T-helper 1 cell (primary cell): Measurements from ENCODE around the gene PXT1.

Experiments used
- DNase-seq, 5 donors: peaks; one replicate each; pipeline ENCODE4 v3.0.0-alpha.2; 2012 to 2020

Gene PXT1

DNA sequence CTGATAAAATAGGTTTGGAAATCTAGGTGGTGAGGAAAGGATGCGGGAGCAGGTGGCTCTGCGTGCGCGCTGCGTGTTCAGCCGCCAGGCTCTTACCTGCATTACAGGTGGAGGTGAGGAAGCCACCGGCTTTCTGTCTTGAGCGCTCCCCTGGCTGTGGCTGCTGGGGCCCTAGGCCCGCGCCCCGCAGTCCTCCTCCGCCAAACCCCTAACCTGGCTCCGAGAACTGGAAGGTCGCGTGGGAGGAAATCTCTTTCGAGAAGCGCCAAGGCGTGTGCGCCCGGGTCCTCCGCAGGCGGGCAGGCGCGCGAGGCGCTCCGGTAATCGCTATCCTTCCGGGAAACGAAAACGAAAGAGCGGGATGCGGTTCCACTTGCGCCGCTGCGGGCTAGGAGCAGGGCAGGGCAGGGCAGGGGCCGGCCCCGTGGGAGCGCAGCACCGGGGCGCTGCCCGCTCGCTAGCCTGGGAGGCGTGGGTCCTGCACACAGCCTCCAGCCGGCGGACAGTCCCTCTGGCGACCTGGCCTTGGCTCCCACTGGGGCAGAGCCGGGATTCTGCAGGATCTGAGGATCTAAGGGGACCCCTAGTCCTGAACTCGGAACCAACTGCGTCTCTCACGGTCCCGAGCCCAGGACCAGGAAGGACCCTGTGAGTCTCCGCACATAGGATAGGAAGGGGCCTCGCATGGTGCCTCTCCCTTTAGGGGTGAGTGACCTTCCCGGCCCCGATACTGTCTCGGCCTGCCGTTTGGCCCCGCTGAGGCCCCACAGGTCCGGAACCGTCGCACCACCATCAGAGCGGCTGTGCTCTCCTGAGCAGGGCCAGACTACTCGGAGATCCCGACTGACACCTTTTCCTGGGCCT lies 55.0 kb downstream of the PXT1 start, which contains the start of gene ETV7:
Gene ETV7, minus strand, starts transcription at position 230 of the 864 bp plus-strand sequence. Its CDS starts 128 bp downstream, at position 102.
- DNase-seq, result peak in 3 of 5 donors; percentile 17 to 69 (median 24)

DNA sequence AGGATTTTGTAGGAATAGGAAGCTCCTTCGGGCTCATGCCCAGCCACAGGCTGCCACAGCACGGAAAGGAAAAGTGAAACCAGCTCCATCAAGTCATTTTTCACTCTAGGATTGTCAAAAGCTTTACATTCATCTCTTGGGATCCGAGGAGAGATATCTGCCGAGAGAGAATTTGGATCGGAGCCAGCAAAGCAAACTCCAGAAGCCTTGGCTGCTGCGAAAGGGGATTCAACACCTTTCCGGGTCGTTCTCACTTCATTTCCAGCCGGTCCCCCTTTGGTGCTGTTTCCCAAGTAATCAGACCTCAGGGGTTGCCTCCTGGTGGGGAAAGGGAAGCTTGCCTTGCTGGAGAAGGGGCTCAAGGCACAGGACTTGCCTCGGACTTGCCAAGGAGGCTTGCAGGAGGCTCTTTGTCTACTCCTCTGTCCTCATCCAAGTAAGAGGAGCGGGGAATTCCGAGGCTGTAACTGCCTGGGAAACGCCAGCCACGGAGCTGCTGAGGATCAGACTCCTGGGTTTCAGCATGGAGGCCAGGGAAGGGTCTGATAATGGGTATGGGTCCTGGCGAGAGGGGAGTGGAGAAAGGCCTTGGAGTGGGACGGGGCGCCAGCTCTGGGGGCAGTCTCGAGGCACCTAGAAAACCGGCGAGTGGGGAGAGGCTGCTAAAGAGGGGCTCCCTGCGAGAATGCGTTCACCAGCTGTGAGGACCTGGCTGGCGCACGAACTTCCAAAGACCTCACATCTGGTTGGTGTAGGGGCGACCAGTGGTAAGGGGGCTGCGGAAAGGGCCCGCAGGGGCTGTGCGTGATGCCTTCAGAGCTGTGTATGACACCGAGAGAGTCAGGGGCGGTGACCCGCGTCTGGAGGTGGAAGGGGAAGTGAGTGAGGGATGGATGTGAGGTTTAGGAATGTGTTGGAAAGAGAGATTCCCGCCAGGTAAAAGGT lies 55.9 kb downstream of the PXT1 start:
- DNase-seq, result peak in 2 of 5 donors; percentile 3 to 19

DNA sequence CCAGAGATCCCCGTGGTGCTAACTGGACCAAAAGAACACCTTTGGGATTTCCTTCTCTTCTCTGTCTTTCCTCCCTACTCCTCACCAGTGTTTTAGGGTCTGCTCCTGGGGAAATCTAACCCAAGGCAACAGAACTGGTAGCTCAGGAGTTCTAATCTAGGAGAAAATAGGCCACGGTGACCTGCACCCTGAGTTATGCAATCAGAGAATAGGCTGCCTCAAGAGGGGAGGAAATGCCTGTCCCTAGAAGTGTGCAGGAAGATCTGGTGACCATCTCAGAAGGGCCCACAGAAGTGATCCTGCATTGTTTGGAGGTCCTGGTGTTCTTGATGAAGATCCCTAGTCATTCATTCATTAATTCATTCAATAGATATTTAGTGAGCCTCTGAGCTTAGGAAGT lies 58.6 kb downstream of the PXT1 start:
- no peak for DNase-seq

GRCh38 chr6:36383606-36384005 lies 59.0 kb downstream of the PXT1 start:
- DNase-seq, result peak in 1 of 5 donors; percentile 54

GRCh38 chr6:36382976-36383375 lies 59.7 kb downstream of the PXT1 start:
- DNase-seq, result no peak

- DNase-seq, result no peak
These were observed 60.9 kb downstream of the PXT1 start for GRCh38 chr6:36381502-36382389.

- DNase-seq, result no peak
These were observed 62.5 kb downstream of the PXT1 start for GRCh38 chr6:36380166-36380565.

- DNase-seq, result no peak
These were observed 63.7 kb downstream of the PXT1 start for GRCh38 chr6:36378936-36379335.

DNA sequence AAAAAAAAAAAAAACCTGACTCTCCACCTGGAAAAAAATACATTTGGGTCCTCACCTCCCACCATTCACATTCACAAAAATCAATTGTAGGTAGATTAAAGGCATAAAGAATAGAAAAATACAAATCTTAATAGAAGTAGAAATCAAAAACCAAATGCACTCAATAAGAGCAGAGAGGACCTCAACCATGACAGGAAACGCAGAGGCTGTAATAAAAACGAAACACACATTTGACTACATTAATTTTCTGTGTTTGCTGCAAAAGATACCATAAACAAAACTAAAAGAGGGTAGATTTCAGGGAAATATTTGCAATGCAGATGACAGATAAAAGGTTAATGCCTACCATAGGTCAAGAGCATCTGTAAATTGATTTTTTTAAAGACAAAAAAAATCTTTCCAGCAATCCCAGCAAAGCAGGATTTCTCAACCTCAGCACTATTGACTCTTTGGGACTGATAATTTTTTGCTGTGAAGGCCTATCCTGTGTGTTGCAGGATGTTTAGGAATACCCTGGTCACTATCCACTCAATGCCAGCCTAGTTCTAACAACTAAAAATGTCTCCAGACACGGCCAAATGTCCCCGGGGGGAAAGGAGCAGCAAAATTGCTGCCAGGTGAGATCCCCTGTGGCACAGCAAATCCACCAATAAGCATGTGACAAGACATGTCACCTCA lies 64.3 kb downstream of the PXT1 start:
- DNase-seq, result peak in 1 of 5 donors; percentile 22

DNA sequence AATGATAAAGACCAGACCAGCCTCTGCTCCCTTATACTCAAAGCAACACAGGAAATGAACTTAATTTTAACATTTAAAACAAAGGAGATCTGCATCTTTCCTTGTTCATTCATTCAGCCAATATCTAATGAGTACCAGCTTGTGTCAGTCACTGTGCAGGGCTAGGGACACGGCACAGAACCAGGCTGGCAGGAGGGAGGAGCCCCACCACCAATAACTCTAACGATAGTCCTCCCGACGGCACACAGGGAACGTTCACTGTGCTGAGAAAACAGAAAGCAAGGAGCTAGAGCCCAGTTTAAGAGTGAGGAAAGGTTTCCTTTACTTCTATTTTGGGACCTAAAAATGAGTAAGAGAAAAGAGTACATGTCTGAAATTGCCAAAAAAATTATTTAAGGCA lies 65.1 kb downstream of the PXT1 start:
- DNase-seq, result no peak

DNA sequence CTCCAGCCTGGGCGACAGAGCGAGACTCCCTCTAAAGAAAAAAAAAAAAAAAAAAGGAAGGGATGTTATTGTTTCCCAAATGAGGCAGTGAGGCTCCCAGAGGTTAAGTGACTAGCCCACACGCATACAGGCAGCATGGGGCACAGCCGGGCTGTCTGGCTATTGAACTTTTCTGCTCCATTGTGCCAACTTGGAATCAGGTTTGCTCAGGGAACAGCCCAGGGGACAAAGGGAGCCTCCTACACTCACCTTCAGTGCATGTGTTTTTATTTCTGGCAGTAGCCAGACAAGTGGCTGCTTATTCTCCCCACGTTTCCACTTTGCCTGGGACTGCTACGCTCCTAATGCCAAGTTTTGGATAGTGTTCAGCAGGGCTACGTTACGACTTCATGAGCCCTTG lies 65.9 kb downstream of the PXT1 start:
- DNase-seq, result no peak

DNA sequence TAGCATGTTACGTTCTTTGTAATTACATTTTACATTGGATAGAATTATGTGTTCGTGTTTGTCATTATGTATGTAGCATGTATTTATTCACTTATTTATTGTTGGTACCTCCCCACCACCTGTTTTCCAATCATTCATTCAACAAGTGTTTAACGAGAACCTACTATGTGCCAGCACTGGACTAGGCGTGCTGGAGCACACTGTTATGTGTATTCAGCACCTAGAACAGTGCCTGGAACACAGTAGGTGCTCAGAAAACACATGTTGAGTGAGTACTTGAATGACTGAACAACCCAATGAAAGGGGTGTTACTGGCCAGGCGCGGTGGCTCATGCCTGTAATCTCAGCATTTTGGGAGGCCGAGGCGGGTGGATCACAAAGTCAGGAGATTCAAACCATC lies 66.5 kb downstream of the PXT1 start:
- no peak for DNase-seq

DNA sequence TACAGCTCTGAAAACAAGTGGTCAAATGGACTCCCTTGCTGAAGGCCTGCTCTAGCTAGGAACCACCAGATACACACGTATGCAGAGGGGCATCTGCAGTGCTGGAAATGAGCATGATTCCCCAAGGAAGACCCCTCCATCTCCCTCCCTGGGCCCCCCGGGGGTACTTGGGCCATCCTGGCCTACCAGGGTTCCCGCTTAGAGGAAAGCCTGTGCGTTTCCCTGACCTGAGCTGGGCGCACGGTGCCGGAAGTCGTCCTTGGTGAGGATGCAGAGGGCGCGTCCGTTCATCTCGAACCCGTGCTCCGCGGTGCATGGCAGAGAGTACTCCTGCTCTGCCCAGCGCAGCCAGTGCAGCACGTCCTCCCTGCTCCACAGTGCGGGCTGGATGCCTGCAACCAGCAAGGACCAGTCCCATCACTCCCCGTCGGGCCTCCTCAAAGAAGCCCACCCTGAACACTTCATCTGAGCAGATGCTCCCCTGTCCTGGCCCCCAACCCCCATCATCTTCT lies 67.0 kb downstream of the PXT1 start:
- DNase-seq, result no peak

DNA sequence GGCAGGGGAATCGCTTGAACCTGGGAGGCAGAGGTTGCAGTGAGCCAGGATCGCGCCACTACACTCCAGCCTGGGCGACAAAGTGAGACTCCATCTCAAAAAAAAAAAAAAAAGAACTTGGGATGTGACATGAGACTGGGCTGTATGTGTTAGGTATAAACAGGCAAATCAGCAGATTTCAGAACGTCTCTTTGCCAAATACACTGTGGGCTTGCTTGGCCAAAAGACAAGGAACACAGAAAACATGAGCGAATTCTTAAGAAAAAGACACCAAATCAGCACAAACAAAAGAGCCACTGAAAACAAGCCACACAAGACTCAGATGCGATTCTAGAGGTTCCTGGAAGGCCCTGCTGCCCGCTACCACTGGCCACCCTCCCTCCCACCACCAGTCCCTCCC lies 67.7 kb downstream of the PXT1 start:
- DNase-seq, result no peak

DNA sequence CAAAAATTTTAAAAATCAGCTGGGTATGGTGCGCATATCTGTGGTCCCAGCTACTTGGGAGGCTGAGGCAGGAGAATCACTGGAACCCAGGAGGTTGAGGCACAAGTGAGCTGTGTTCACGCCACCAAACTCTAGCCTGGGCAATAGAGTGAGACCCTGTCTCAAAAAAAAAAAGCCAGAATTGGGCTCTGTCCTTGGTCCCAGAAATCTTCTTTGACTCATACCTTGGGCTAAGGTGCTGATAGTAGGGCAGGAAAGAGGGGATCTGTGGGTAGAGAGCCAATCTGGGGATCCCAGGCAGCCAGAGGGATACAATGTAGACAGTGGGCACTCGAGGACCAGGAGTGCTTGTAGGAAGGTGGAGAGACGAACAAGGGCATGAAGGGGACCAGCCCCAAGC lies 68.5 kb downstream of the PXT1 start:
- DNase-seq, result no peak

DNA sequence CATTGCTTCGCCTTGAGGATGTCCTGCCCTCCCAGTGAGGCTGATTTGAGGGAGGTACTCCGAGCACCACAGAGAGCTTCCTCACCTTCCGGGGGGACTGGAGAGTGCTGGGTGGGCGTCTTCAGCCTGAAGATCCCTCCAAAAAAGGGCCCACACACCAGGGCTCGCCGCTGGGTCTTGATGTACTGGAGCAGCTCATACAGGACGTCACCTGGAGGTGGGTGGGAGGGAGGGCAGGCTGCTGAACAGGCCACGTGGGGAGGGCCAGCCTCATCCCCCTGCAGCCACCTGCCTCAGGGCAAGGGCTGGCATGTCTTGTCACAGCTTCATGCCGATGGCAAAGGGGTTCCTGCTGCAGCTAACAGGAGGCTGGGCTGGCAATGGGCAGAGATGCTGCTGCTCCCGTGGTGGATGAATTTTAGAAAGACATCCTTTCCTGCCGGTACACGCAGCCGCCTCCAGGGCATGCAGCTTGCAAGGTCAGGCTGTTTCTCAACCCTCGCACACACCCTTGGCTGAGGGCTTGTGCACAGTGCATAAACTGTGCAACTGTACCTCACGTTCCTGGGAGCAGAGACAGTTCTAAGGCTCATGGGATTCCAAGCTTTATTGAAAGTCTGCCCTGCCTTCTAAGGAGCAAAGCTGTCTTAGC lies 69.2 kb downstream of the PXT1 start:
- no peak for DNase-seq

- DNase-seq, result no peak
These were observed 70.6 kb downstream of the PXT1 start for GRCh38 chr6:36372088-36372487.

DNA sequence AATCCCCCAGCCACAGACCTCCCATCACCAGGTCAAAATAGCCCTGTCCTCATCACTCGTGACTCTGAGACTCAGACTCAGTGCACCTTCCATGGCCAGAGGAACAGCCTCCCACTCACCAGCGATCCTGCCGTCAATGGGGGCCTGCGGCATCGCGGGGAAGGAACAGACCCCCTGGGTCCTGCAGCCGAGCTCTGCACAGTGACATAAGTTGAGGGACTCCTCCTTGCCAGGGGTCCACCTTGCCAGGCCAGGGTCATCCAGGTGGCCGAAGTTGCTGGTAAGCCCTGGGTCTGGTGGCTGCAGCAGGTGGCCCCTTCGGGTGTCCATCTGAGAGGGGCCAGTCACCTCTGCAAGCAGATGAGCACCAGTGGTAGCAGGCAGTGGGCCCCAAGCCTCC lies 71.4 kb downstream of the PXT1 start:
- no peak for DNase-seq

GRCh38 chr6:36370638-36371037 lies 72.0 kb downstream of the PXT1 start:
- no peak for DNase-seq

DNA sequence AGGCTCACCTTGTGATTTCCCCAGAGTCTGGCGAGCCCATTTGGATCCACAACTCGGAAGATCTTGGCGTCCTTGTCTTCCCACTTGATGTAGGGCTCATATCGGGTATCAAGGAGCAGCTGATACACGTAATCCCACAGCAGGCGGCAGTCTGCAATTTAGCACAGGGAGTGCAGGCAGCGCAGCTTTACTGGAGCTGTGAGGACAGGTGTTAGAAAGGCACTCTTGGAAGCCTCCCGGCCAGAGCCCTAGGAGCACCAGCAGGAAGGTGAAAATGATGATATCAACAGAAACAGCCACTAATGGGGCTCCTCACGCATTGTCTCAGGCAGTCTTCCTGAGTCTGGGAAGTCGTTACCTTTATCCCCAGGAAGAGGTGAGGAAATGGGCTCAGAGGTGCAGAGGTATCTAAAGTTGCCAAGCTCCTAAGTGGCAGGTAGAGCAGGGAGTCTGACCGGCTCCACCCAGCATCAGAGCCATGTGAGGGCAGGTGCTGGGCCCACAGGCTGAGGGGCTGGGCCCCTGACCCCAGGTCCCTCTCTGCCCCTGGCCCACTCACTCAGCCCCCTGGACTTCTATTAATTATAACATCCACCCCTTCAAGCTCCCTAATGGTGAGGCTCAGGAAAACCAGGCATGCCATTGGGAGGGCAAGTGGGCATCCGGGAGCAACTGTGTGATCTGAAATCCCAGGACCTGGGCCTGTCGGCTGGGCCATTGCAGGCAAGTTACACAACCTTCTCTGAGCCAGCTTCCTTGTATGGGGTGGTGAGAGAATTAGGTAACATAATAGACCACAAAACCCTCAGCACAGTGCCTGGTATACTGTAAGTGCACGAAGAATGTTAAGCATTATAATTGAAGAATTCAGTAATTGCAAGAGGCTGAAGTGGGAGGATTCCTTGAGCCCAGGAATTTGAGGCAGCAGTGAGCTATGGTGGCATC lies 73.5 kb downstream of the PXT1 start:
- DNase-seq, result no peak
